ENCODE data around the gene STK39. TPM values are rescaled to one million over a fixed set of nuclear protein-coding genes. Genes with fewer than 3 reads are reported as not detected.

The STK39 gene
- total and polyA plus RNA-seq, 2 experiments from 2014 or later = 32.7 to 51.7 TPM

GRCh38 chr2:167963899-167964649 is 283.3 kb downstream of the STK39 start:
- H3K27me3 ChIP-seq = no peaks in the 10 kb centered on the region
- H3K4me3 ChIP-seq = no peak overlapping the region
- no peaks in the 10 kb centered on the region for H3K9me3 ChIP-seq (ENCODE audit: low read depth)
- H3K36me3 ChIP-seq = no peaks in the 10 kb centered on the region
- no peak overlapping the region for H3K27ac ChIP-seq
- H3K4me1 ChIP-seq (ENCODE audit: low read depth) = peaks cover 9% of the 10 kb centered on the region
- no peak for TF ChIP-seq CTCF (IDR thresholded peaks at IDR 0.05; ENCODE audit: low read depth, low read length)
- DNase-seq (ENCODE audit: low read depth in 1 of 2, low spot score in 1 of 2) = no peak

- DNase-seq (ENCODE audit: low read depth in 1 of 2, low spot score in 1 of 2) = no peak
- H3K27me3 ChIP-seq = no peaks in the 10 kb centered on the region
- no peak overlapping the region for H3K4me3 ChIP-seq
- TF ChIP-seq CTCF (IDR thresholded peaks at IDR 0.05; ENCODE audit: low read depth, low read length) = no peak
- H3K27ac ChIP-seq = no peak overlapping the region
- H3K9me3 ChIP-seq (ENCODE audit: low read depth) = no peaks in the 10 kb centered on the region
- H3K4me1 ChIP-seq (ENCODE audit: low read depth) = peaks cover 9% of the 10 kb centered on the region
- H3K36me3 ChIP-seq = no peaks in the 10 kb centered on the region
These were observed 284.8 kb downstream of the STK39 start for GRCh38 chr2:167962436-167963226.

GRCh38 chr2:167961536-167962048 is 285.8 kb downstream of the STK39 start:
- no peak overlapping the region for H3K27ac ChIP-seq
- peaks cover 9% of the 10 kb centered on the region for H3K4me1 ChIP-seq (ENCODE audit: low read depth)
- no peaks in the 10 kb centered on the region for H3K36me3 ChIP-seq
- no peak for TF ChIP-seq CTCF (IDR thresholded peaks at IDR 0.05; ENCODE audit: low read depth, low read length)
- H3K27me3 ChIP-seq = no peaks in the 10 kb centered on the region
- H3K4me3 ChIP-seq = no peak overlapping the region
- DNase-seq (ENCODE audit: low read depth in 1 of 2, low spot score in 1 of 2) = no peak
- no peaks in the 10 kb centered on the region for H3K9me3 ChIP-seq (ENCODE audit: low read depth)

GRCh38 chr2:167960089-167960747 is 287.2 kb downstream of the STK39 start:
- no peak for TF ChIP-seq CTCF (IDR thresholded peaks at IDR 0.05; ENCODE audit: low read depth, low read length)
- H3K9me3 ChIP-seq (ENCODE audit: low read depth) = no peaks in the 10 kb centered on the region
- no peak overlapping the region for H3K4me3 ChIP-seq
- no peaks in the 10 kb centered on the region for H3K27me3 ChIP-seq
- no peaks in the 10 kb centered on the region for H3K36me3 ChIP-seq
- DNase-seq (ENCODE audit: low read depth in 1 of 2, low spot score in 1 of 2) = no peak
- H3K27ac ChIP-seq = no peak overlapping the region
- H3K4me1 ChIP-seq (ENCODE audit: low read depth) = peaks cover 6% of the 10 kb centered on the region

GRCh38 chr2:167957662-167958061 is 289.7 kb downstream of the STK39 start:
- TF ChIP-seq CTCF (IDR thresholded peaks at IDR 0.05; ENCODE audit: low read depth, low read length) = no peak
- no peaks in the 10 kb centered on the region for H3K4me1 ChIP-seq (ENCODE audit: low read depth)
- H3K27ac ChIP-seq = no peak overlapping the region
- no peaks in the 10 kb centered on the region for H3K36me3 ChIP-seq
- no peak for DNase-seq (ENCODE audit: low read depth in 1 of 2, low spot score in 1 of 2)
- H3K9me3 ChIP-seq (ENCODE audit: low read depth) = no peaks in the 10 kb centered on the region
- no peak overlapping the region for H3K4me3 ChIP-seq
- no peaks in the 10 kb centered on the region for H3K27me3 ChIP-seq

All from cardiac muscle cell (in vitro differentiated cells and primary cell).